Measurements from ENCODE around the gene MFNG. TPM values are rescaled to one million over a fixed set of nuclear protein-coding genes. Genes with fewer than 3 reads are reported as not detected.
"Not testable (repeated sequence)": the region's sequence is repeated elsewhere in the genome, so short reads cannot be mapped to it uniquely, and the experiment has no call there.

The MFNG gene
- not detected in 2 replicates for total RNA-seq (2014; rRNA removed; shearing (Covaris generic))
- polyA plus RNA-seq (2015; cell fraction: cytosol; rRNA removed): 0.05 and 0.08 TPM in 2 replicates
- polyA plus RNA-seq (2015; cell fraction: nucleus; rRNA removed): 0.49 and 0.85 TPM in 2 replicates

DNA sequence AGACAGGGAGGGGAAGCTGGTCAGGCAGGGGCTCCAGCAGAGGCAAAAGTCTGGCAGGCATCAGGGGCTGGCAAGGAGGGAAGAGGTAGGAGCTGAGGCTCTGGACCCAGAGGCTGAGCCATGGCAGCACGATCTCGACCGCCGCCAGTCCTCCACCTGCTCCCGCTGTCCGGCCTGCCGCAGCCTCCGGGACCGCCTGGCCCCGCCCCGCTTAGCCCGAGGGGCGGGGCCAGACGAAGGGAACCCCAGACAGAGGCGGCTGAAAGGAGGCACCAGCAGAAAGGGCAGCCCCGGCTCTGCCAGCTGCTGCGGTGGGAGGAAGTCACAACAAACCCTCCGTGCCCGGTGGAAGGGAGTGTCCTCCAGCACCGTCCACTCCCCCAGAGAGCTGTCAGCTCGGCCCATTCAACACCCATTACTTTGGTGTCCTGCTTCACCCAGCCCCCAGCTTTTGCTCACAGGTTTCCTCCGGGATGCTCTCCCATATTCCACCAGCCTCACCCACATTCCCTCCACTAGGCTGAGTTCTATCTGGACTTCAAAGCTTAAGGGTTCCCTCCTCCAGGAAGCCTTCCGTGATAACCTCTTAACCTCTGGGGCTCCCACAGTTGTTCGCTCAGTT lies at the start of gene MFNG:
Gene MFNG, minus strand, starts transcription at position 161 of the 622 bp plus-strand sequence. CDS start 207 bp downstream, outside the sequence.
- DNase-seq (ENCODE audit: low read depth): peak; percentile 36

- DNase-seq (ENCODE audit: low read depth): no peak
Observed at GRCh38 chr22:37535159-37535558, 49.0 kb upstream of the MFNG start.

- DNase-seq (ENCODE audit: low read depth): no peak
Observed at GRCh38 chr22:37534445-37534844, 48.3 kb upstream of the MFNG start.

DNA sequence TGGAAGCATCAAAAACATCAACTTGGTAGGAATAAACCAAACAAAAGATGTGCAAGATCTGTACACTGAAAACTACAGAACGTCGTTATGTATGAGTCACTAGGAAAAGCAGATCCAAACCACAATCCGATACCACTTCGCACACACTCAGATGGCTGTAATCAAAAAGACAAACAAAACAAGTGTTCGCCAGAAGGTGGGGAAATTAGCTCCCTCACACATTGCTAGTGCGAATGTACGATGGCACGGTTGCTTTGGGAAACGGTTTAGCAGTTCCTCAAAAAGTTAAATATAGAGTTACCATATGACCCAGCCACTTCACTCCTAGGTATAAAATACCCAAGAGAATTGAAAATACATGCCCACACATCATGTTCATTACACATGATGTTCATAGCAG lies 47.8 kb upstream of the MFNG start:
- DNase-seq (ENCODE audit: low read depth): peak; percentile 84

DNA sequence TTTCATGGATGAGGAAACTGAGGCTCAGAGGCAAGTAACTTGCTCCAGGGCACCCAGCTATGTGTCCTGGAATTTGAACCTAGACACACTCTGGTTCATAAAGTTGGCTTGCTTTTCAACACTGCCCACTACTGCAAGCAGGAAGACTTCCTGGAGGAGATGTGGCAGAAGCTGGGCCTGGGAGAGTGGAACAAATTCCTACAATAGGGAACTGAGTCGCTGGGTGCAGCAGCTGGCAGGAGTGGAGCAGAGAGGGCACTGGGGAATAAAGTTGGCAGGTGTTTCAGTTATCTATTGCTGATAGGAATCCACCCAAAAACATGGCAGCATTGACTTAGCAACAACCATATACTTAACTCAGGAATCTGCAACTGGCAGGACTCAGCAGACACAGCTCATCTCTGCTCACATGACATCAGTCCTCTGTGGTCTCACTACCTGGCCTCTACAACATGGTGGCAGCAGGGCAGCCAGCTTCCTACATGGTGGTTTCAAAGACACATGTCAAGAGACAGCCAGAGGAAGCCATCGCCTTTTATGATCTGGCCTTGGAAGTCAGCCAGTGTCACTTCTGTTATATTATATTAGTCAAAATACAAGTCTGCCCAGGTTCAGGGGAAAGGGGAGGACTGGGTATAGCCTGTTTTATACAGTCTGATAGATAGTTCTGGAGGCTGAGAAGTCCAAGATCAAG lies 43.6 kb upstream of the MFNG start:
- no peak for DNase-seq (ENCODE audit: low read depth)

- DNase-seq (ENCODE audit: low read depth): not testable (repeated sequence)
Observed at GRCh38 chr22:37527952-37528351, 41.8 kb upstream of the MFNG start.

DNA sequence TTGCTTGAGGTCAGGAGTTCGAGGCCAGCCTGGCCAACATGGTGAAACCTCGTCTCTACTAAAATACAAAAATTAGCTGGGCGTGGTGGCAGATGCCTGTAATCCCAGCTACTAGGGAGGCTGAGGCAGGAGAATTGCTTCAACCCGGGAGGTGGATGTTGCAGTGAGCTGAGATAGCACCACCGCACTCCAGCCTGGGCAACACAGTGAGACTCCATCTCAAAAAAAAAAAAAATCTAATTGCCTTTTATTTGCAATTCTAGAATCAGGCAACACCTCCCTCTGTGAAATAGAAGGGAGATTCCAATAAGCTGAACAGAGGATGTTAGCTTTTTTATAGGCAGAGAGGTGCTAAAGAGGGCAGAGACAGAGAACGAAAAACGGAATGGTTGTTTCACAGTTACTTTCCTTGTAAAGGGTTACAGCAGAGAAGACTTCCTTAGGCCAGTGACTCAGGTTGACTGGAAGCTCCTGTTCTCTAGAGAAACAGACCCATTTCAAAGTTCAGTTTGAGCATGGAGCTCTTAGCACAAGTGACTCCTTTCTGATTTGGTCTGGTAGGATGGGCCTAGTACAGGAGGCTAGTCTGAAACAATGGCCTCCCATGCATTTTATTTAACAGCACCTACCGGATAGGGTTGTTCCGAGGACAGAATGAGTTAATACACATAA lies 41.0 kb upstream of the MFNG start:
- not testable (repeated sequence) for DNase-seq (ENCODE audit: low read depth)

GRCh38 chr22:37526376-37526775 lies 40.2 kb upstream of the MFNG start:
- no peak for DNase-seq (ENCODE audit: low read depth)

DNA sequence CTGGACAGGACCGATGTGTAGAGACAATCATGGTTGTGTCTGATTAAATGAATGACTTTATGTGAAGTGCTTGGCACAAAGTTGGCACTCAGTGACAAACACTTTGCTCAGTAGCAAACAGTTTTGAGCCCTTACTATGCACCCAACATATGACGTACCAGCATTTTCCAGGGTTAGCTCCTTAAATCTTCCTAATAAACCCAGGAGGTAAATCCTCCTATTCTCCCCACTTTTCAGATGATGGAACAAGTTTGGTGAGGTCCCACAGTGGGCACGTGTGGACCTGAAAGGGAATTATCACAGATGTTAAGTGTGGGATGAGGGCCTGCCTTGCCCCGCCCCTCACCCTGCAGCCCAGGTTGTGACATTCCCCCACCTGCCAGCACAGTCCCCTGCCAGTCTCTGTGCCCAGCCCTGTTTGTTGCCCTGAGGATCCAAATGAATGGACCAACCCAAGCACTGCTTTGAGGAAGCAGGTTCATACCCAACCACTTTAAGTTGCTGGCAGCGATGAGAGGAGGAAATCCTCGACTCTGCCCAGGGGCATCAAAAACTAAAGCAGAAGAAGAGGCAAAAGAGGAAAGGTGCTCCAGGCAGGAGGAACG lies 39.7 kb upstream of the MFNG start:
- DNase-seq (ENCODE audit: low read depth): no peak

DNA sequence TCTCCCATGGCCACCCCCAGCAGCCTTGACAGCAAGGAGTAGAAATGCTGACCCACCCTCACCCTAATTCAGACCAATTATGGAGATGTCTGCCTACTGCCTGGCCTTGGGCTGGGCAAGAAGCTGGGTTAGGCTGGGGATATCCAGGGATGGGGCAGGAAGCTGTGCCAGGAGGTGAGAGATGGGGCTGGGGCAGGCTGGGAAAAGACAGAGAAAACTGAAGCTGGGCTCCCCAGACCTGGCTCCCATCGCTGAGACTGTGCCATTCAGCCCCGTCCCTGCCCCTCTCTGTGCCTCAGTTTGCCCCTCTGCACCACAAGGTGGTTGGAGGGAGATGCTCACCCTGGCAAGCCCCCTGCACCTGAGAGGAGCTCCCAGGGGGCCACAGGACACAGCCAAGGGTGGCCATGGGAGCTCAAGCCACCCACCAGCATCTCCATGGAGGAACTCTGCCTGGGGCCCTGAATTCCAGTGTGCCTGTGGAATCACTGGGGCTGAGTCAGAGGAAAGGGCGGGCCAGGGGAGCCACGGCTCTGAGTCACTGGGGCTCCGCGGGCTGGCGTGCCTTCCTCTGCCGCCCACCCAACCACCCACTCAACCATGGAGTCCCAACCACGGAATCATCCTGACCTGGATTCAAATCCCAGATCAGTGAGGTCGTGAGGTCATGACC lies 39.0 kb upstream of the MFNG start:
- peak; percentile 90 for DNase-seq (ENCODE audit: low read depth)

- DNase-seq (ENCODE audit: low read depth): no peak
Observed at GRCh38 chr22:37522482-37522881, 36.3 kb upstream of the MFNG start.

DNA sequence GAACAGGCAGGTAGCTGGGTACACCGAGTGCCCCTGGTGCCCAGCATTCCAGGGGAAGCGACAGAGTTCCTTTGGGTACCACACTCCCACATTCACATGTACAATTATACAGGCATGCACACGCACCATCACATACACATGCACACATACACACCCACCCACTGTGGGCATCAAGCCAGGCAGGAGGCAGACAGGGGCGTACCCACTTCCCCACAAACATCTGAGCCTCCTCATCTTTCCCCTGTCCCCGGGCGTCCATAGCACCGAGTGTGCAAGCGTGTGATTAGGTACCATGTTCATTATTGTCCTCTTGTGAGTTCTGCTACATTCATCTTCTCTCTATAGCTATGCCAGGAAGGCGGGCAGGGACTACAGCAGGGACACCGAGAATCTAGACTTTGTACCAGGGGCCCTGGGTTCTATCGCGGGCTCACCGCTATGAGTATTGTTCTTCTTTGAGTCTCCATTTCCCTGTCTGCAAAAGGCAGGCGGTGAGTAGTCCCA lies 35.1 kb upstream of the MFNG start:
- DNase-seq (ENCODE audit: low read depth): no peak

DNA sequence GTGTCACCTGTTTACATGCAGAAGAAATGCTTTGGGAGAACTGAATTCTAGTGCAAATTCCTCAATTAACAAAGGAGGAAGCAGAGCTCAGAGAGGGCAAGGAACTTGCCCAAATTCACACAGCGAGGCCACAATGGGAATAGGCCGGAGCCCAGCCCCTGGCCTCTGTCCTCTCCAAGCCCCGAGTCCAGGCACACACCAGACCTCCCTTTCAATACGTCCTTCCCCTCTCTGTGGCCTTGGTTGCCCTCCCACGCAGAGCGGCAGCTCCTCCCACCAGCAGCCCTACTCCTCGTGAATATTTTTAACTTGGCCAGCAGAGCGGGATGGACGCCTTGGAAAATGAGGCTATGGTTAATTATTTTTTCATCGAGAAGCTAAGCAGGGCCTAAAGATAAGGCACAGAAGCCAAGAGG lies 34.6 kb upstream of the MFNG start:
- no peak for DNase-seq (ENCODE audit: low read depth)

DNA sequence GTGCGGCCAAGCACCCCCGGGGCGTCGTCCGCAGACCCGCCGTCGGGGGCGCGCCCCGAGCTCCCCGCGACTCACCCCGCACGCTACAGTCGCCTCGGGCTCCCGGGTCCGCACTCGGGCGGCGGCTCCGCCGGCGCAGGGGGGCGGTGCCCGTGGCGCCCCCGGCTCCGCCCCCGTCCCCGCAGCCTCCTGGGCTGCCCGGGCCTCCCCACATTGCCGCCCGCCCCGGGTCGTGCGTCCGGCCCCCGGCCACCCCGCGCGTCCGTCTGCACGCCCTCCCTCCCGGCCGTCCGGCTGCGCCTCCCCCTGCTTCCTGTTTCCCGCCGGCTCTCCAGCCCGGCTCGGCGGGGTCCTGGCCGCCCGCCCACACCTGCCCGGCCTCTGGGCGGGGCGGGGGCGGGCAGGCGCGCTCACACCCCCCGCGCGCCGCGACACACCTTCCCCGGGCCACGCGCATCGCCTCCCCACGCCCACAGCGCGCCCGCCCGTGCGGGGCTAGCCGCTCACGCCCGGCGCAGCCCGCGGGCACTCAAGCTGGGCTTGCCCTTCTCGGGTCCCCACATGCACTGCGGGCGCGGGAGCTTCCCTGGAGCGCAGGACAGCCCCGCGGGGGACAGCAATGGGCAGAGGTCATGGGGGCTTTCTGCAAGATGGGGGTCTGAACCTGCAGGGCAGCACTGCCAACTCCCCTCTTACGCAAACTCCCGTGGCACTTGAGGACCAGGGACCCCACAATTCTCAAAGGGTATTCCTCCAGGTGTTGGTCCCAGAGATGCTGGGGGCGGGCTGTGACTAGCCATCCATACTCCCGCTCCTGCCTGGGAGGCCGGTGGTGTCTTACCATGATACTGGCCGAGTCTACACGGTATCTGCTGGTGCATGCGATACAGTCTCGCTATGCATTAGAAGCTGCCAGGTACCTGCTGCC lies 33.3 kb upstream of the MFNG start, which contains the start of gene CARD10:
Gene CARD10, minus strand, starts transcription at position 148 of the 928 bp plus-strand sequence. CDS start 215 bp downstream, outside the sequence.
- no peak for DNase-seq (ENCODE audit: low read depth)

GRCh38 chr22:37518509-37519267 lies 32.5 kb upstream of the MFNG start:
- DNase-seq (ENCODE audit: low read depth): no peak

DNA sequence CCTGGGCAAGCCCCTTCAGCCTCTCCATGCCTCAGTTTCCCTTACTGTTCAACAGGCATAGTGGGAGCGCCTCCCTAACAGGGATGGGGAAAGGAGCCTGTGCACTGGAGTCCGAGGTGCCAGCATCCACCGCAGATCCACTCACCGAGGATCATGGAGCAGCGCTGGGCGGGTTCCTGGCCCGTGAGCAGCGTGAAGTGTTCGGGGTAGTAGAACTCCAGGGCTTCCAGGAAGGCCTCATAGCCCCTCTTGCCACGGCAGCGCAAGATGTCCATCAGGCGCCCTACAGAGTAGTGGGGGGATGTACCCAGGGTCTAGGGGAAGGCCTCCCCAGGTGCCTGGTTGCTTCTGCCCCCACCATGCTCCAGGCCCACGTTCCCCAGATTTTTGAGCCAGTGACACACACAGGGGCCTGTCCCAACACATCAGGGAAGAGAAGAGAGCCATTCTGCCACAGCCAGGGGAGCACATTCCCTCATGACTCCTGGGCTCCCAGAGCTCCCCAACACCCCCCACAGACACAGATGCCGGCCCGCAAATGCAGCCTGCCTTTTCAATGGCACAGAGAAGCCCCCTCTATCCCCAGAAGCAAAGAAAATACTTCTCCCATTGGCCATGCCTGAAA lies 31.8 kb upstream of the MFNG start:
- DNase-seq (ENCODE audit: low read depth): no peak

- no peak for DNase-seq (ENCODE audit: low read depth)
Observed at GRCh38 chr22:37516456-37516855, 30.3 kb upstream of the MFNG start.

DNA sequence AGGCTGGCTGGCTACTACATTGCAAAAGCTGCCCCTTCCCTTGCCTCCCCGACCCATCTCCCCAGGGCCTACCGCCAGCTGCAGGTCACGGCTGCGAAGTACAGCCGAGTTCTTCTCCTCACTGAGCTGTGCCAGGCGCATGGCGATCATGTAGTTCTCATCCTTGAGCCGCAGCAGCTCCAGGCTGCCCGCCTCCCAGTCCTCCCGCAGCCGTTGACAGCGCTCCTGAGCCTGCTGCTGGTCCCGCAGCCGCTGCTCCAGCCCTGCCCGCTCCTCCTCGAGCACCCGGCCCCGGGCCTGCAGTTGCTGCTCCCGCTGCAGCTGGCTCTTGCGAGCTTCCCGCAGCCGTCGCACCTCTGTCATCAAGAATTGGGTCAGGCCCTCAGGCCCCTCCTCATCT lies 29.7 kb upstream of the MFNG start:
- no peak for DNase-seq (ENCODE audit: low read depth)

All from HT1080 (cell line).